ENCODE results near the gene GPC6.

Gene GPC6

GRCh38 chr13:94009701-94010100 lies 783.1 kb downstream of the GPC6 start:
- no peaks in the 10 kb centered on the region for H3K4me1 ChIP-seq (ENCODE audit: control insufficient read depth in 2 of 2, insufficient read depth in 1 of 2, low read depth in 1 of 2, low read length in 2 of 2)
- H4K91ac ChIP-seq (ENCODE audit: low read depth, low read length, poor library complexity), result no peak overlapping the region
- no peak overlapping the region for H3K9ac ChIP-seq (ENCODE audit: low read depth, low read length, poor library complexity)
- no peak overlapping the region for H2AFZ ChIP-seq (ENCODE audit: low read length)
- no peak overlapping the region for H3K4me2 ChIP-seq (ENCODE audit: insufficient read depth, low read length, poor library complexity, severe bottlenecking)
- no peak overlapping the region for H3K23ac ChIP-seq (ENCODE audit: low read depth, low read length, poor library complexity)
- H3K4ac ChIP-seq (ENCODE audit: low read length), result no peak overlapping the region
- no peaks in the 10 kb centered on the region for H3K9me3 ChIP-seq (replicated peaks in 1 of 2; ENCODE audit: control insufficient read depth in 2 of 2, insufficient read depth in 1 of 2, low read depth in 1 of 2, low read length in 2 of 2)
- H3K4me3 ChIP-seq (ENCODE audit: low read length in 2 of 2), result no peak overlapping the region
- H4K8ac ChIP-seq (ENCODE audit: low read depth, low read length), result no peak overlapping the region
- no peak overlapping the region for H3K27ac ChIP-seq (replicated peaks; ENCODE audit: low read length)
- H3K14ac ChIP-seq (ENCODE audit: low read length), result no peak overlapping the region
- H2BK12ac ChIP-seq (ENCODE audit: low read length), result no peak overlapping the region
- no peak overlapping the region for H2AK5ac ChIP-seq (ENCODE audit: low read depth, low read length)
- H3K27me3 ChIP-seq (ENCODE audit: control insufficient read depth in 3 of 3, insufficient read depth in 3 of 3, low read depth in 1 of 3, low read length in 3 of 3), result no peaks in the 10 kb centered on the region
- no peak overlapping the region for H2BK120ac ChIP-seq (ENCODE audit: low read depth, low read length)
- H3K18ac ChIP-seq (ENCODE audit: low read length), result no peak overlapping the region
- no CpG with 5 or more reads among the region's 4 CpGs for WGBS, 2 donors (ENCODE audit: extremely low coverage in 2 of 2, insufficient read length in 2 of 2, insufficient replicate concordance in 1 of 2)
- no peaks in the 10 kb centered on the region for H3K36me3 ChIP-seq (replicated peaks in 1 of 2; ENCODE audit: control insufficient read depth in 2 of 2, insufficient read depth in 2 of 2, low read length in 2 of 2)
- H2BK15ac ChIP-seq (ENCODE audit: low read length), result no peak overlapping the region
- no peaks in the 10 kb centered on the region for H3K79me1 ChIP-seq (ENCODE audit: low read depth, low read length)
- DNase-seq (ENCODE audit: low spot score), result no peak
- H2BK5ac ChIP-seq (ENCODE audit: low read length), result no peak overlapping the region

DNA sequence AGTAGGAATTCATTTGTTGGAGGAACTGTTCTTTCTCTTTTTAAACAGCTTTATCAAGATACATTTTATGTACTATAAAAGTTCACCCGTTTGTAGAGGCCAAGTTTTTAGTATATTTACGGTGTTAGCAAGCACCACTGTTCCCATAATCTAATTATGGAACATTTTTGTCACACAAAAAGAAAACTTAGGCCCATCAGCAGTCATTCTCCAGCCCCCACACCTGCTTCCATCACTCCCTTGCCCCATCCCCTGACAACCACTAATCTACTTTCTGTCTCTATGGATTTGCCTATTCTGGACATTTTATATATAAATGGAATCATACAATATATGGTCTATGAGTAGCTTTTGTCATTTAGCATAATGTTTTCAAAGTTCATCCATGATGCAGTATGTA lies 787.9 kb downstream of the GPC6 start:
- no peak overlapping the region for H2BK120ac ChIP-seq (ENCODE audit: low read depth, low read length)
- H3K4ac ChIP-seq (ENCODE audit: low read length), result no peak overlapping the region
- H4K8ac ChIP-seq (ENCODE audit: low read depth, low read length), result no peak overlapping the region
- no peak overlapping the region for H2AK5ac ChIP-seq (ENCODE audit: low read depth, low read length)
- H3K79me1 ChIP-seq (ENCODE audit: low read depth, low read length), result no peaks in the 10 kb centered on the region
- no peaks in the 10 kb centered on the region for H3K4me1 ChIP-seq (ENCODE audit: control insufficient read depth in 2 of 2, insufficient read depth in 1 of 2, low read depth in 1 of 2, low read length in 2 of 2)
- no peak overlapping the region for H3K18ac ChIP-seq (ENCODE audit: low read length)
- H3K27ac ChIP-seq (replicated peaks; ENCODE audit: low read length), result no peak overlapping the region
- H2BK12ac ChIP-seq (ENCODE audit: low read length), result no peak overlapping the region
- no peak overlapping the region for H4K91ac ChIP-seq (ENCODE audit: low read depth, low read length, poor library complexity)
- no CpG with 5 or more reads among the region's 2 CpGs for WGBS, 2 donors (ENCODE audit: extremely low coverage in 2 of 2, insufficient read length in 2 of 2, insufficient replicate concordance in 1 of 2)
- H3K27me3 ChIP-seq (ENCODE audit: control insufficient read depth in 3 of 3, insufficient read depth in 3 of 3, low read depth in 1 of 3, low read length in 3 of 3), result no peaks in the 10 kb centered on the region
- H2BK5ac ChIP-seq (ENCODE audit: low read length), result no peak overlapping the region
- no peak overlapping the region for H2BK15ac ChIP-seq (ENCODE audit: low read length)
- H3K23ac ChIP-seq (ENCODE audit: low read depth, low read length, poor library complexity), result no peak overlapping the region
- H2AFZ ChIP-seq (ENCODE audit: low read length), result no peak overlapping the region
- no peaks in the 10 kb centered on the region for H3K36me3 ChIP-seq (replicated peaks in 1 of 2; ENCODE audit: control insufficient read depth in 2 of 2, insufficient read depth in 2 of 2, low read length in 2 of 2)
- no peak overlapping the region for H3K9ac ChIP-seq (ENCODE audit: low read depth, low read length, poor library complexity)
- no peak for DNase-seq (ENCODE audit: low spot score)
- no peak overlapping the region for H3K14ac ChIP-seq (ENCODE audit: low read length)
- no peaks in the 10 kb centered on the region for H3K9me3 ChIP-seq (replicated peaks in 1 of 2; ENCODE audit: control insufficient read depth in 2 of 2, insufficient read depth in 1 of 2, low read depth in 1 of 2, low read length in 2 of 2)
- no peak overlapping the region for H3K4me3 ChIP-seq (ENCODE audit: low read length in 2 of 2)
- H3K4me2 ChIP-seq (ENCODE audit: insufficient read depth, low read length, poor library complexity, severe bottlenecking), result no peak overlapping the region

DNA sequence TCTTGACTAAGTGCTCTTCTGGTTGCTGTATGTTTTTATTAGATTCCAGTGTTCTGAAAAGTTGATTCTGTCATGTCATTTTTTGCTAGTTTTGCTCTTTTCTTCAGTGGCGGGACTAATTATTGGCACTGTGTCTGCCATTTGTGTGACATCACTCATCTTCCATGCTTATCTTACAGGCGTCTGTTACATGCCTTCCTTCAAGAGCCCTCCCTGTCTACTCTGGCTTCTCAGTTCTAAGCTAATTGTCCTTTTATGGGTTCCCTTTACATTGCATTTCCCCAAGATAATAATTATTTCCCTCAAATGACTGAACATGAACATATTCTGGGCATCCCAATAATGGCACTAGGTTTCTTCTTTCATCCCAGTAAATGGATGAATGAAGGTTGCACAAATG lies 793.8 kb downstream of the GPC6 start:
- H3K4ac ChIP-seq (ENCODE audit: low read length), result no peak overlapping the region
- no peaks in the 10 kb centered on the region for H3K36me3 ChIP-seq (replicated peaks in 1 of 2; ENCODE audit: control insufficient read depth in 2 of 2, insufficient read depth in 2 of 2, low read length in 2 of 2)
- H4K91ac ChIP-seq (ENCODE audit: low read depth, low read length, poor library complexity), result no peak overlapping the region
- DNase-seq (ENCODE audit: low spot score), result no peak
- H3K9me3 ChIP-seq (replicated peaks in 1 of 2; ENCODE audit: control insufficient read depth in 2 of 2, insufficient read depth in 1 of 2, low read depth in 1 of 2, low read length in 2 of 2), result no peaks in the 10 kb centered on the region
- H4K8ac ChIP-seq (ENCODE audit: low read depth, low read length), result no peak overlapping the region
- H3K23ac ChIP-seq (ENCODE audit: low read depth, low read length, poor library complexity), result no peak overlapping the region
- H3K4me1 ChIP-seq (ENCODE audit: control insufficient read depth in 2 of 2, insufficient read depth in 1 of 2, low read depth in 1 of 2, low read length in 2 of 2), result no peaks in the 10 kb centered on the region
- H2AFZ ChIP-seq (ENCODE audit: low read length), result no peak overlapping the region
- no peak overlapping the region for H3K4me2 ChIP-seq (ENCODE audit: insufficient read depth, low read length, poor library complexity, severe bottlenecking)
- no peaks in the 10 kb centered on the region for H3K27me3 ChIP-seq (ENCODE audit: control insufficient read depth in 3 of 3, insufficient read depth in 3 of 3, low read depth in 1 of 3, low read length in 3 of 3)
- H2BK15ac ChIP-seq (ENCODE audit: low read length), result no peak overlapping the region
- H2BK120ac ChIP-seq (ENCODE audit: low read depth, low read length), result no peak overlapping the region
- no peak overlapping the region for H3K14ac ChIP-seq (ENCODE audit: low read length)
- H3K18ac ChIP-seq (ENCODE audit: low read length), result no peak overlapping the region
- no peak overlapping the region for H3K27ac ChIP-seq (replicated peaks; ENCODE audit: low read length)
- H3K9ac ChIP-seq (ENCODE audit: low read depth, low read length, poor library complexity), result no peak overlapping the region
- H3K79me1 ChIP-seq (ENCODE audit: low read depth, low read length), result no peaks in the 10 kb centered on the region
- no peak overlapping the region for H2AK5ac ChIP-seq (ENCODE audit: low read depth, low read length)
- no peak overlapping the region for H3K4me3 ChIP-seq (ENCODE audit: low read length in 2 of 2)
- no peak overlapping the region for H2BK5ac ChIP-seq (ENCODE audit: low read length)
- H2BK12ac ChIP-seq (ENCODE audit: low read length), result no peak overlapping the region
- WGBS, 2 donors (ENCODE audit: extremely low coverage in 2 of 2, insufficient read length in 2 of 2, insufficient replicate concordance in 1 of 2), result no CpG with 5 or more reads among the region's 2 CpGs

GRCh38 chr13:94020833-94021232 lies 794.2 kb downstream of the GPC6 start:
- H2BK5ac ChIP-seq (ENCODE audit: low read length), result no peak overlapping the region
- no peak for DNase-seq (ENCODE audit: low spot score)
- H3K23ac ChIP-seq (ENCODE audit: low read depth, low read length, poor library complexity), result no peak overlapping the region
- no peak overlapping the region for H3K18ac ChIP-seq (ENCODE audit: low read length)
- H4K91ac ChIP-seq (ENCODE audit: low read depth, low read length, poor library complexity), result no peak overlapping the region
- H2BK120ac ChIP-seq (ENCODE audit: low read depth, low read length), result no peak overlapping the region
- no peak overlapping the region for H2BK12ac ChIP-seq (ENCODE audit: low read length)
- no peak overlapping the region for H2BK15ac ChIP-seq (ENCODE audit: low read length)
- H3K9me3 ChIP-seq (replicated peaks in 1 of 2; ENCODE audit: control insufficient read depth in 2 of 2, insufficient read depth in 1 of 2, low read depth in 1 of 2, low read length in 2 of 2), result no peaks in the 10 kb centered on the region
- no peak overlapping the region for H3K27ac ChIP-seq (replicated peaks; ENCODE audit: low read length)
- no peak overlapping the region for H3K9ac ChIP-seq (ENCODE audit: low read depth, low read length, poor library complexity)
- H2AK5ac ChIP-seq (ENCODE audit: low read depth, low read length), result no peak overlapping the region
- no peaks in the 10 kb centered on the region for H3K27me3 ChIP-seq (ENCODE audit: control insufficient read depth in 3 of 3, insufficient read depth in 3 of 3, low read depth in 1 of 3, low read length in 3 of 3)
- no peaks in the 10 kb centered on the region for H3K79me1 ChIP-seq (ENCODE audit: low read depth, low read length)
- no peak overlapping the region for H3K4me2 ChIP-seq (ENCODE audit: insufficient read depth, low read length, poor library complexity, severe bottlenecking)
- H3K4me3 ChIP-seq (ENCODE audit: low read length in 2 of 2), result no peak overlapping the region
- H4K8ac ChIP-seq (ENCODE audit: low read depth, low read length), result no peak overlapping the region
- no peak overlapping the region for H3K4ac ChIP-seq (ENCODE audit: low read length)
- H3K14ac ChIP-seq (ENCODE audit: low read length), result no peak overlapping the region
- no peaks in the 10 kb centered on the region for H3K4me1 ChIP-seq (ENCODE audit: control insufficient read depth in 2 of 2, insufficient read depth in 1 of 2, low read depth in 1 of 2, low read length in 2 of 2)
- no peaks in the 10 kb centered on the region for H3K36me3 ChIP-seq (replicated peaks in 1 of 2; ENCODE audit: control insufficient read depth in 2 of 2, insufficient read depth in 2 of 2, low read length in 2 of 2)
- no peak overlapping the region for H2AFZ ChIP-seq (ENCODE audit: low read length)

Data from neuronal stem cell (in vitro differentiated cells).